Fibroblast of lung (primary cell): ENCODE data around the gene CRHR1.

Source experiments
- EZH2 ChIP-seq: IDR thresholded peaks from 2 replicates; pipeline ENCODE4 v1.5.1; 2012; ENCODE audit warnings: low read length, control low read depth, mild to moderate bottlenecking; ENCODE audit errors: missing control alignments
- TF ChIP-seq, protein P1 (sequence below), 2 donors: IDR thresholded peaks in 1 of 2; conservative IDR thresholded peaks in 1 of 2; 1 replicate in 1 of 2; 2 replicates in 1 of 2; pipeline ENCODE4 v1.5.1; 2011 to 2012; ENCODE audit warnings: low read length in 2 of 2, control low read depth in 1 of 2, inconsistent platforms in 1 of 2, low read depth in 1 of 2, mild to moderate bottlenecking in 1 of 2

GRCh38 chr17:45794840-45795239, 10.7 kb downstream of the CRHR1 start:
- TF ChIP-seq, protein P1, sequence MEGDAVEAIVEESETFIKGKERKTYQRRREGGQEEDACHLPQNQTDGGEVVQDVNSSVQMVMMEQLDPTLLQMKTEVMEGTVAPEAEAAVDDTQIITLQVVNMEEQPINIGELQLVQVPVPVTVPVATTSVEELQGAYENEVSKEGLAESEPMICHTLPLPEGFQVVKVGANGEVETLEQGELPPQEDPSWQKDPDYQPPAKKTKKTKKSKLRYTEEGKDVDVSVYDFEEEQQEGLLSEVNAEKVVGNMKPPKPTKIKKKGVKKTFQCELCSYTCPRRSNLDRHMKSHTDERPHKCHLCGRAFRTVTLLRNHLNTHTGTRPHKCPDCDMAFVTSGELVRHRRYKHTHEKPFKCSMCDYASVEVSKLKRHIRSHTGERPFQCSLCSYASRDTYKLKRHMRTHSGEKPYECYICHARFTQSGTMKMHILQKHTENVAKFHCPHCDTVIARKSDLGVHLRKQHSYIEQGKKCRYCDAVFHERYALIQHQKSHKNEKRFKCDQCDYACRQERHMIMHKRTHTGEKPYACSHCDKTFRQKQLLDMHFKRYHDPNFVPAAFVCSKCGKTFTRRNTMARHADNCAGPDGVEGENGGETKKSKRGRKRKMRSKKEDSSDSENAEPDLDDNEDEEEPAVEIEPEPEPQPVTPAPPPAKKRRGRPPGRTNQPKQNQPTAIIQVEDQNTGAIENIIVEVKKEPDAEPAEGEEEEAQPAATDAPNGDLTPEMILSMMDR (conservative IDR thresholded peaks at IDR 0.05 in 1 of 2, IDR thresholded peaks at IDR 0.05 in 1 of 2; ENCODE audit: low read depth in 1 of 2, low read length in 2 of 2) = peak in 1 of 2 donors; percentile 3
- no peak for TF ChIP-seq EZH2
